Neuron (in vitro differentiated cells): Measurements from ENCODE around the gene CFAP74.

Experiments
- H2AFZ ChIP-seq: one replicate; pipeline ENCODE4 v1.6.1; 2013; ENCODE audit warnings: low read depth, mild to moderate bottlenecking, inconsistent platforms, low read length, moderate library complexity
- H3K27me3 ChIP-seq: one replicate; pipeline ENCODE4 v1.6.1; 2013; ENCODE audit warnings: low read length; ENCODE audit not compliant: insufficient read depth
- H3K36me3 ChIP-seq: one replicate; pipeline ENCODE4 v1.6.1; 2013; ENCODE audit warnings: low read length; ENCODE audit not compliant: insufficient read depth
- H3K4me1 ChIP-seq: one replicate; pipeline ENCODE4 v1.6.1; 2013; ENCODE audit warnings: low read length; ENCODE audit not compliant: insufficient read depth
- H3K4me3 ChIP-seq: 2 replicates; pipeline ENCODE4 v1.5.1; 2013; ENCODE audit warnings: mild to moderate bottlenecking, low read length, moderate library complexity
- H3K9me3 ChIP-seq: one replicate; pipeline ENCODE4 v1.6.1; 2013; ENCODE audit warnings: low read length

The CFAP74 gene

DNA sequence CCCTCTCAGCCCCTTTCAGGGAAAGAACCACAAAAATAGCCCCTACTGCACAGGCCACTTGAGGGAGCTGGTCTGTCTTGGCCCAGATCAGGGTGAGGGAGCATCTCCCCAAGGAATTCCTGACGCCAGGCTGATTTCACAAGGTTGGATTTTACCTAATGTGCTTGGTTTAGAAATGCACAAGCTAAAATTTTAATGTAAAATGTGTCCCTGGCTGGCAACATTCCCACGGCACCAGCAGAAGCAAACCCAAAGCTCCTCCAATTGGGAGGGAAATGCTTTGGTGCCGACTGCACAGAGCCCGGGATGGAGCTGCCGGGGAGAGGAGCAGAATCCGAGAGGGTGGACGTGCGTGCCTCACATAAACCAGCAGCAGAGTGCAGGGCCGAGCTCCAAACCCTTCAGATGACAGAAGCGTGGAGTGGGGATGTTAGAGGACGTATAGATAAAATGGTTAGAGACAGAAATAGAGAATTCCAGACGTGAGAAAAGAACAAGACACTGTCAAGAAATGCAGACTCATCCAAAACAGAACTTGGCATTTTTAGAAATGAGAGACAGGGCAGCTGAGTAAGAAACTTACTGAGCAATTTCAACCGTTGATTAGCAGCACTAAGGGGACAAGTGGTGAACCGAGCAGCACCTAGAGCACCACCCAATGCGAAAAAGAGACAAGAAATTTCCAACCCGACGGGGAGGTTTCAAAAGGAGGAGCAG is 42.9 kb downstream of the CFAP74 start:
- Histone ChIP-seq H2AFZ (no peak overlapping the region), H3K4me1 (no peaks in the 10 kb centered on the region), H3K36me3 (no peaks in the 10 kb centered on the region), H3K27me3 (peaks cover 21% of the 10 kb centered on the region), H3K9me3 (no peaks in the 10 kb centered on the region), H3K4me3 (no peak overlapping the region)

- Histone ChIP-seq H2AFZ (no peak overlapping the region), H3K36me3 (no peaks in the 10 kb centered on the region), H3K4me3 (no peak overlapping the region)
These were observed 43.6 kb downstream of the CFAP74 start for GRCh38 chr1:1959840-1960479.

DNA sequence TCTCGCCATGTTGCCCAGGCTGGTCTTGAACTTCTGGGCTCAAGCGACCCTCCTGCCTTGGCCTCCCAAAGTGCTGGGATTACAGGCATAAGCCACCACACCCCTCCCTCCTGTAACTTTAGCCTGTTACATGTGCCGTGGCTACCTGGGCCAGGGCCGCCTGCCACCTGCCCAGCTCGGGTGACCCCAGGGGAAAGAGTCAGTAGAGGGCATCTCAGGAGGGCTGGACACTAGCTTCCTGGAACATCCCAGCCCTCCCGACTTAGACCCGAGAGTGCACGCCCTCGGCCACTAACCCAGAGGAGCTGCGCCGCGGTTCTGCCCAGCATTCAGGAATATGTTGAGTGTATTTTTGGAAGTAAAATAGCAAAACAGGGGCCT is 44.1 kb downstream of the CFAP74 start:
- peaks cover 2% of the 10 kb centered on the region for H3K9me3 ChIP-seq
- H3K4me1 ChIP-seq: no peaks in the 10 kb centered on the region
- H3K27me3 ChIP-seq: peaks cover 21% of the 10 kb centered on the region
- H3K36me3 ChIP-seq: no peaks in the 10 kb centered on the region
- no peak overlapping the region for H2AFZ ChIP-seq
- no peak overlapping the region for H3K4me3 ChIP-seq

More at GRCh38 chr1:1959840-1960479, 43.6 kb downstream of the CFAP74 start:
- no peaks in the 10 kb centered on the region for H3K9me3 ChIP-seq
- H3K27me3 ChIP-seq: peaks cover 21% of the 10 kb centered on the region
- H3K4me1 ChIP-seq: no peaks in the 10 kb centered on the region

DNA sequence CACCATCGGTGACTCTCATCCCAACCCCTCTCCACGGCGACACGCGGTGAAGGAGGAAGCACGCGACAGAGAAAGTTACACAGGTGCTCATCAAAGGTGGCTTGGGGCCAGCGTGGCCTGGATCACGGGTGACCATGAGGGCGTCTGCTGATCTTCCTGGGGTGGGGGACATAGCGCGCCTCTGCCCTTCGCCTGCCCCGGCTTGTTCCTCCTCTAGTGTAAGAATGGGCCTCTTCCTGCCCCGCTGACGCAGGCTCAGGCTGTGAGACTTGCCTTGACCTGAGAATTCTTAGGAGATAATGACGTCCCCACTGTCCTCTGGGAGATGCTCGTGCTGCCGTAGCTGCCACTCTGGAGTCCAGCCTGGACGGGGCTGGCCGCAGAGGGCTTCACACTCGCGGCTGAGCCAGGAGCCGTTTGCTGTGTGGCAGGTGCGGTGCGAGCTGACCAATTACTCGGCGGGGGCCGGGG is 45.5 kb downstream of the CFAP74 start:
- Histone ChIP-seq H2AFZ (no peak overlapping the region), H3K27me3 (peaks cover 21% of the 10 kb centered on the region), H3K9me3 (peaks cover 2% of the 10 kb centered on the region), H3K4me1 (no peaks in the 10 kb centered on the region), H3K4me3 (no peak overlapping the region), H3K36me3 (no peaks in the 10 kb centered on the region)

- Histone ChIP-seq H2AFZ (no peak overlapping the region), H3K36me3 (no peaks in the 10 kb centered on the region), H3K4me3 (no peak overlapping the region), H3K4me1 (no peaks in the 10 kb centered on the region), H3K27me3 (peaks cover 16% of the 10 kb centered on the region), H3K9me3 (peaks cover 2% of the 10 kb centered on the region)
These were observed 46.0 kb downstream of the CFAP74 start for GRCh38 chr1:1957533-1957961.

GRCh38 chr1:1956586-1957532 is 46.7 kb downstream of the CFAP74 start:
- Histone ChIP-seq H3K4me3 (no peak overlapping the region), H2AFZ (no peak overlapping the region), H3K27me3 (peaks cover 14% of the 10 kb centered on the region)

GRCh38 chr1:1956101-1956500 is 47.5 kb downstream of the CFAP74 start:
- Histone ChIP-seq H3K36me3 (no peaks in the 10 kb centered on the region), H3K27me3 (peaks cover 12% of the 10 kb centered on the region), H2AFZ (no peak overlapping the region), H3K4me1 (no peaks in the 10 kb centered on the region), H3K4me3 (no peak overlapping the region), H3K9me3 (peaks cover 2% of the 10 kb centered on the region)

More at GRCh38 chr1:1956586-1957532, 46.7 kb downstream of the CFAP74 start:
- H3K4me1 ChIP-seq: no peaks in the 10 kb centered on the region
- H3K36me3 ChIP-seq: no peaks in the 10 kb centered on the region
- H3K9me3 ChIP-seq: peaks cover 2% of the 10 kb centered on the region

- Histone ChIP-seq H2AFZ (no peak overlapping the region), H3K4me3 (no peak overlapping the region), H3K4me1 (no peaks in the 10 kb centered on the region), H3K9me3 (peaks cover 4% of the 10 kb centered on the region), H3K36me3 (no peaks in the 10 kb centered on the region), H3K27me3 (peaks cover 8% of the 10 kb centered on the region)
These were observed 47.9 kb downstream of the CFAP74 start for GRCh38 chr1:1955621-1956094.

DNA sequence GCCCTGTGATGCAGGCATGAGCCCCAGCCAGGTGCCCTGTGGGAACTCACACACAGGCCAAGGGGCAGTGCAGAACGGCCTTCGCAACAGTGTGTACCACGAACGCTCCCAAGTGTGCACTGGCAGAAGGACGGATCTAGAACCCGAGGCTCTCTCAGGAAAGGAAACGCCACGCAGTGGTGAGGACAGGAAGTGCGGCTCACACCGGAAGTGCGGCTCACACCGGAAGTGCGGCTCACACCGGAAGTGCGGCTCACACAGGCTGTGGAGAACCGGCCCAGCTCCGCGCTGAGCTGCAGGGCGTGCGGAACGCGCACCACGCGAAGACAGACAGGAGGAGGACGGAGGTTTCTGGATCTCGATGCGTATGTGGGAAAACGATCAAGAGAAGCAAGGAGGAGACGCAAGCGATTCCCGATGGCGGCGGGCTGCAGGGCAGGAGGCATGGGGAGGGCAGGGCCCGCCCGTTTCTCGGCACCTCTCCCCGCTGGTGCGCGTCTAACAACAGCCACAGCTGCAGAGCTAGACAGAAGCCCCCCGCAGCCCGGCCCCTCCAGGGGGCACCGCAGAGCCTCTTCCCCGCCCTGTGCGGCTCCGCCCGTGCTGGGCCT is 48.6 kb downstream of the CFAP74 start:
- H3K9me3 ChIP-seq: peaks cover 4% of the 10 kb centered on the region
- no peaks in the 10 kb centered on the region for H3K4me1 ChIP-seq
- H3K36me3 ChIP-seq: no peaks in the 10 kb centered on the region
- no peak overlapping the region for H2AFZ ChIP-seq
- peaks cover 8% of the 10 kb centered on the region for H3K27me3 ChIP-seq
- no peak overlapping the region for H3K4me3 ChIP-seq

DNA sequence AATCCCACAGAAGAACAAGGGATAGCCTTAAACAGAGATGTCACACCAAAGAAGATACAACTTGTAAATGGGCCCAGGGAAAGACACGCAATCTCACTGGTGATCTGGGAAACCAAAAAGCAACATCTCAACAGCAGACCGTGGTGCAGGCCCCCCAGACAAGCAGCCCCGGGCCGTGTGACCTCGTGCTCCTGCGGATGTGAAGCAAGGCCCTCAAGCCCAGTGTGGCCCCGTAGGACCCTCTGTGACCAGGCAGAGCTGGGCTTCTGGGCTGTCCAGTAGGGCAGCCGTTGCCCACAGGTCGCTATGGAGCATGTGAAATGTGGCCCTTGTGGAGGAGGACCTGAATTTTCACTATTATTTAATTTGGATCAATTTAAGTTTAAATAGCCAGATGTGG is 49.6 kb downstream of the CFAP74 start:
- H3K4me1 ChIP-seq: no peaks in the 10 kb centered on the region
- no peak overlapping the region for H2AFZ ChIP-seq
- no peaks in the 10 kb centered on the region for H3K36me3 ChIP-seq
- H3K9me3 ChIP-seq: peaks cover 4% of the 10 kb centered on the region
- no peak overlapping the region for H3K4me3 ChIP-seq
- peaks cover 8% of the 10 kb centered on the region for H3K27me3 ChIP-seq

GRCh38 chr1:1950940-1951339 is 52.6 kb downstream of the CFAP74 start:
- no peak overlapping the region for H3K4me3 ChIP-seq
- H3K9me3 ChIP-seq: peaks cover 4% of the 10 kb centered on the region
- peaks cover 3% of the 10 kb centered on the region for H3K27me3 ChIP-seq
- H3K4me1 ChIP-seq: no peaks in the 10 kb centered on the region
- H2AFZ ChIP-seq: no peak overlapping the region
- H3K36me3 ChIP-seq: no peaks in the 10 kb centered on the region

DNA sequence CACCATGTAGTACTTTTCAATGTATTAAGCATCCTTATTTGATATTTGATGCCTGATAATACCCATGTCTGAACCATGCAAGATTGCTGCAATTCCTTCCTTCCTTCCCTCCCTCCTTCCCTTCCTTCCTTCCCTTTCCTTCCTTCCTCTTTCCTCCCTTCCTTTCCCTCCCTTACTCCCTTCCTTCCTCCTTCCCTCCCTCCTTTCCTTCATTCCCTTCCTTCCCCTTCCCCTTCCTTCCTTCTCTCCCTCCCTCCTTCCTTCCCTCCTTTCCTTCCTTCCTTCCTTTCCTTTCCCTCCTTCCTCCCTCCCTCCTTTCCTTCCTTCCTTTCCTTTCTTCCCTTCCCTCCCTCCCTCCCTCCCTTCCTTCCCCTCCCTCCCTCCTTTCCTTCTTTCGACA is 54.8 kb downstream of the CFAP74 start:
- Histone ChIP-seq H3K4me1 (no peaks in the 10 kb centered on the region), H3K4me3 (no peak overlapping the region), H3K9me3 (peaks cover 2% of the 10 kb centered on the region), H3K27me3 (peaks cover 3% of the 10 kb centered on the region), H2AFZ (no peak overlapping the region), H3K36me3 (no peaks in the 10 kb centered on the region)
